Skeletal muscle cell (primary cell): ENCODE results near the gene DUSP8.
"Not testable (repeated sequence)": the region's sequence is repeated elsewhere in the genome, so short reads cannot be mapped to it uniquely, and the experiment has no call there.

Experiments used
- DNase-seq: peaks from one replicate; pipeline ENCODE4 v3.0.0-alpha.2; 2010; ENCODE audit warnings: low read depth
- H3K4me3 ChIP-seq: 2 replicates; pipeline ENCODE4 v1.5.1; 2011; ENCODE audit warnings: low read depth, mild to moderate bottlenecking, control low read depth, low read length, moderate library complexity

The DUSP8 gene

GRCh38 chr11:1572197-1573076, at the start of gene DUSP8:
Gene DUSP8 (minus strand): TSS chr11:1572271. CDS start chr11:1565826, 6,445 bp downstream.
- H3K4me3 ChIP-seq = peak within 1 kb of the TSS; percentile 54
- DNase-seq = peak; percentile 25

GRCh38 chr11:1619449-1619848, 47.4 kb upstream of the DUSP8 start:
- no peak for DNase-seq
- no peak overlapping the region for H3K4me3 ChIP-seq

GRCh38 chr11:1618231-1618630, 46.2 kb upstream of the DUSP8 start:
- no peak for DNase-seq
- H3K4me3 ChIP-seq = no peak overlapping the region

- DNase-seq = no peak
- H3K4me3 ChIP-seq = no peak within 1 kb of the TSS
Measured at GRCh38 chr11:1608363-1608762, 36.3 kb upstream of the DUSP8 start, which contains the start of gene KRTAP5-3. Gene KRTAP5-3 (minus strand): TSS chr11:1608463. CDS start chr11:1608385, 78 bp downstream.

- H3K4me3 ChIP-seq, DNase-seq: not testable (repeated sequence)
Measured at GRCh38 chr11:1607901-1608300, 35.8 kb upstream of the DUSP8 start.

GRCh38 chr11:1607156-1607845, 35.2 kb upstream of the DUSP8 start:
- not testable (repeated sequence) for H3K4me3 ChIP-seq

GRCh38 chr11:1605923-1606322, 33.9 kb upstream of the DUSP8 start:
- not testable (repeated sequence) for DNase-seq, H3K4me3 ChIP-seq

More at GRCh38 chr11:1607156-1607845, 35.2 kb upstream of the DUSP8 start:
- DNase-seq = not testable (repeated sequence)

GRCh38 chr11:1604711-1605110, 32.6 kb upstream of the DUSP8 start:
- no peak overlapping the region for H3K4me3 ChIP-seq
- no peak for DNase-seq

- no peak for DNase-seq
- H3K4me3 ChIP-seq = no peak overlapping the region
Measured at GRCh38 chr11:1604181-1604580, 32.1 kb upstream of the DUSP8 start.

- no peak for DNase-seq
- no peak overlapping the region for H3K4me3 ChIP-seq
Measured at GRCh38 chr11:1603629-1604028, 31.6 kb upstream of the DUSP8 start.

- H3K4me3 ChIP-seq, DNase-seq: not testable (repeated sequence)
Measured at GRCh38 chr11:1601663-1602062, 29.6 kb upstream of the DUSP8 start.

GRCh38 chr11:1600626-1601025, 28.6 kb upstream of the DUSP8 start:
- no peak for DNase-seq
- no peak overlapping the region for H3K4me3 ChIP-seq

- DNase-seq = no peak
- no peak overlapping the region for H3K4me3 ChIP-seq
Measured at GRCh38 chr11:1598816-1599215, 26.7 kb upstream of the DUSP8 start.

- not testable (repeated sequence) for H3K4me3 ChIP-seq, DNase-seq
Measured at GRCh38 chr11:1598406-1598805, 26.3 kb upstream of the DUSP8 start.

- DNase-seq = no peak
- H3K4me3 ChIP-seq = no peak within 1 kb of the TSS
Measured at GRCh38 chr11:1597994-1598380, 25.9 kb upstream of the DUSP8 start, which contains the start of gene KRTAP5-2. Gene KRTAP5-2 (minus strand): TSS chr11:1598294. CDS start chr11:1598250, 44 bp downstream.

- DNase-seq = no peak
- no peak overlapping the region for H3K4me3 ChIP-seq
Measured at GRCh38 chr11:1597331-1597993, 25.4 kb upstream of the DUSP8 start.

- not testable (repeated sequence) for H3K4me3 ChIP-seq, DNase-seq
Measured at GRCh38 chr11:1596576-1597121, 24.6 kb upstream of the DUSP8 start.

- not testable (repeated sequence) for DNase-seq, H3K4me3 ChIP-seq
Measured at GRCh38 chr11:1595994-1596575, 24.0 kb upstream of the DUSP8 start.

GRCh38 chr11:1592628-1593027, 20.6 kb upstream of the DUSP8 start:
- no peak overlapping the region for H3K4me3 ChIP-seq
- DNase-seq = no peak
